Keratinocyte (primary cell): ENCODE results near the gene SH3BGRL3.

ENCODE experiments used
- CTCF ChIP-seq, 3 experiments: IDR thresholded peaks in 1 of 3; conservative IDR thresholded peaks in 1 of 3; optimal IDR thresholded peaks in 1 of 3; 2 replicates in 2 of 3; 3 replicates in 1 of 3; pipeline versions ENCODE3 to v1.5.1; 2011; ENCODE audit warnings: low read length in 3 of 3, mild to moderate bottlenecking in 3 of 3, moderate library complexity in 2 of 3, control low read depth in 1 of 3, inconsistent platforms in 1 of 3; ENCODE audit not compliant: insufficient read depth in 2 of 3; ENCODE audit errors: extremely low read depth in 1 of 3
- EZH2 ChIP-seq: IDR thresholded peaks from one replicate; pipeline ENCODE4 v1.6.1; 2012; ENCODE audit warnings: inconsistent platforms, mild to moderate bottlenecking, low read length, moderate library complexity

GRCh38 chr1:26330276-26330675, 50.4 kb downstream of the SH3BGRL3 start:
- TF ChIP-seq CTCF (optimal IDR thresholded peaks at IDR 0.05 in 1 of 3, IDR thresholded peaks at IDR 0.05 in 1 of 3, conservative IDR thresholded peaks at IDR 0.05 in 1 of 3; ENCODE audit: extremely low read depth in 1 of 3, insufficient read depth in 2 of 3, low read length in 3 of 3) = no peak
- no peak for TF ChIP-seq EZH2
